Osteocyte (in vitro differentiated cells): ENCODE results near the gene RNF166. TPM values are rescaled to one million over a fixed set of nuclear protein-coding genes. Genes with fewer than 3 reads are reported as not detected.

Experiments used
- DNase-seq: peaks from one replicate; pipeline ENCODE4 v3.0.0; 2021; ENCODE audit warnings: mixed read lengths; ENCODE audit not compliant: unreplicated experiment; ENCODE audit errors: extremely low spot score
- H3K27ac Mint-ChIP-seq: one replicate; pipeline ENCODE4 v1.8.0; 2021; ENCODE audit warnings: mild to moderate bottlenecking, mixed read lengths; ENCODE audit not compliant: unreplicated experiment
- H3K27me3 Mint-ChIP-seq: one replicate; pipeline ENCODE4 v1.8.0; 2021; ENCODE audit warnings: mixed read lengths; ENCODE audit not compliant: unreplicated experiment
- H3K36me3 Mint-ChIP-seq: one replicate; pipeline ENCODE4 v1.8.0; 2021; ENCODE audit warnings: mixed read lengths; ENCODE audit not compliant: unreplicated experiment
- H3K4me1 Mint-ChIP-seq: one replicate; pipeline ENCODE4 v1.8.0; 2021; ENCODE audit warnings: mixed read lengths; ENCODE audit not compliant: unreplicated experiment
- H3K4me3 Mint-ChIP-seq: one replicate; pipeline ENCODE4 v1.8.0; 2021; ENCODE audit warnings: mild to moderate bottlenecking, moderate library complexity, mixed read lengths; ENCODE audit not compliant: unreplicated experiment
- H3K9me3 Mint-ChIP-seq: one replicate; pipeline ENCODE4 v1.8.0; 2021; ENCODE audit warnings: mixed read lengths; ENCODE audit not compliant: unreplicated experiment
- long read RNA-seq: library from polyadenylated mRNA; unstranded; transcript quantifications from one replicate; pipeline ENCODE4 v2.0.0, GENCODE V29; 2021
- total RNA-seq: library from RNA; stranded (reverse); gene quantifications from 2 replicates; pipeline ENCODE4 v1.2.1, GENCODE V29; 2021
- TF ChIP-seq, protein P1 (sequence below): fragments of 200-600 bp; sonication (generic); IDR thresholded peaks from 2 replicates; pipeline ENCODE4 v1.5.0; 2021; ENCODE audit warnings: antibody characterized with exemption, mild to moderate bottlenecking, moderate library complexity

The RNF166 gene, protein sequence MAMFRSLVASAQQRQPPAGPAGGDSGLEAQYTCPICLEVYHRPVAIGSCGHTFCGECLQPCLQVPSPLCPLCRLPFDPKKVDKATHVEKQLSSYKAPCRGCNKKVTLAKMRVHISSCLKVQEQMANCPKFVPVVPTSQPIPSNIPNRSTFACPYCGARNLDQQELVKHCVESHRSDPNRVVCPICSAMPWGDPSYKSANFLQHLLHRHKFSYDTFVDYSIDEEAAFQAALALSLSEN
- total RNA-seq: 17.2 and 19.3 TPM in 2 replicates
- long read RNA-seq, partial matches to known transcripts: 0 of 2 reads
- long read RNA-seq, other reads (novel, unspliced or antisense): 1 of 2 reads

DNA sequence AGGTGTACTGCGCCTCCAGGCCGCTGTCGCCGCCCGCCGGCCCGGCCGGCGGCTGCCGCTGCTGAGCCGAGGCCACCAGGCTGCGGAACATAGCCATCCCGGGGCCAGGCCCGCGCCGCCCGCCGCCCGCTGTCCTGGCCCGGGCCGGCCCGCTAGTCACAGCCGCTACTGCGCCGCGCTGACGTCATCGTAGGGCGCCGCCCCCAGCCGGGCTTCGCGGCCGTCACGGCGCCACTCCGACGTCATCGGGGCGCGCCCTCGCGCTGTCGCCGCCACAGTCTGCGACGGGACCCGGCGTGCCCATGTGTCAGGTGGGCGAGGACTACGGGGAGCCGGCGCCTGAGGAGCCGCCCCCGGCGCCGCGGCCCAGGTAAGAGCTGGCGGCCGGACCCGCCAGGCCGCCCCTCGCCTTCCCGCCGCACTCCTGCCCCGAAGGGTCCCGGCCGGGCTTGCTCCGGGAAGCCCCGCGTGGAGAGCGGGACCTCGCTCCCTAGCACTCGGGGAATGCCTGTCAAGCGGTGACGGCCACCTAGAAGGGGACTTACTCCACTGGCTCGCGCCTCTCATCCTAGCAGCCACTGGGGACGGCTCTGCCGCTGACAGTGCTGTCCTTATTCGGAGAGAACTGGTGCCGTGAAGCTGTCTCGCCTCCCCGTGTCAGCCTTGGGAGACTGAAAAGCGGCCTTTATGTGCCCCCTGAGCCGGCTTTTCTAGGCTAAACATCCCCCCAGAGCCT is at the start of gene RNF166, which contains the start of gene CTU2:
RNF166 (minus strand) TSS at position 180 of the 736 bp plus-strand sequence; CDS start at position 97, 83 bp downstream.
CTU2 (plus strand) TSS at position 275 of the 736 bp plus-strand sequence; CDS start at position 303, 28 bp downstream.
- H3K36me3 Mint-ChIP-seq: no peaks in the 10 kb centered on the region
- H3K4me3 Mint-ChIP-seq: peak within 1 kb of the TSS; percentile 81
- H3K27me3 Mint-ChIP-seq: no peaks in the 10 kb centered on the region
- TF ChIP-seq, protein P1, sequence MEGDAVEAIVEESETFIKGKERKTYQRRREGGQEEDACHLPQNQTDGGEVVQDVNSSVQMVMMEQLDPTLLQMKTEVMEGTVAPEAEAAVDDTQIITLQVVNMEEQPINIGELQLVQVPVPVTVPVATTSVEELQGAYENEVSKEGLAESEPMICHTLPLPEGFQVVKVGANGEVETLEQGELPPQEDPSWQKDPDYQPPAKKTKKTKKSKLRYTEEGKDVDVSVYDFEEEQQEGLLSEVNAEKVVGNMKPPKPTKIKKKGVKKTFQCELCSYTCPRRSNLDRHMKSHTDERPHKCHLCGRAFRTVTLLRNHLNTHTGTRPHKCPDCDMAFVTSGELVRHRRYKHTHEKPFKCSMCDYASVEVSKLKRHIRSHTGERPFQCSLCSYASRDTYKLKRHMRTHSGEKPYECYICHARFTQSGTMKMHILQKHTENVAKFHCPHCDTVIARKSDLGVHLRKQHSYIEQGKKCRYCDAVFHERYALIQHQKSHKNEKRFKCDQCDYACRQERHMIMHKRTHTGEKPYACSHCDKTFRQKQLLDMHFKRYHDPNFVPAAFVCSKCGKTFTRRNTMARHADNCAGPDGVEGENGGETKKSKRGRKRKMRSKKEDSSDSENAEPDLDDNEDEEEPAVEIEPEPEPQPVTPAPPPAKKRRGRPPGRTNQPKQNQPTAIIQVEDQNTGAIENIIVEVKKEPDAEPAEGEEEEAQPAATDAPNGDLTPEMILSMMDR: no peak
- peak; percentile 96 for DNase-seq
- no peaks in the 10 kb centered on the region for H3K9me3 Mint-ChIP-seq
- H3K4me1 Mint-ChIP-seq: peaks cover 26% of the 10 kb centered on the region
- H3K27ac Mint-ChIP-seq: peak within 1 kb of the TSS; percentile 50

DNA sequence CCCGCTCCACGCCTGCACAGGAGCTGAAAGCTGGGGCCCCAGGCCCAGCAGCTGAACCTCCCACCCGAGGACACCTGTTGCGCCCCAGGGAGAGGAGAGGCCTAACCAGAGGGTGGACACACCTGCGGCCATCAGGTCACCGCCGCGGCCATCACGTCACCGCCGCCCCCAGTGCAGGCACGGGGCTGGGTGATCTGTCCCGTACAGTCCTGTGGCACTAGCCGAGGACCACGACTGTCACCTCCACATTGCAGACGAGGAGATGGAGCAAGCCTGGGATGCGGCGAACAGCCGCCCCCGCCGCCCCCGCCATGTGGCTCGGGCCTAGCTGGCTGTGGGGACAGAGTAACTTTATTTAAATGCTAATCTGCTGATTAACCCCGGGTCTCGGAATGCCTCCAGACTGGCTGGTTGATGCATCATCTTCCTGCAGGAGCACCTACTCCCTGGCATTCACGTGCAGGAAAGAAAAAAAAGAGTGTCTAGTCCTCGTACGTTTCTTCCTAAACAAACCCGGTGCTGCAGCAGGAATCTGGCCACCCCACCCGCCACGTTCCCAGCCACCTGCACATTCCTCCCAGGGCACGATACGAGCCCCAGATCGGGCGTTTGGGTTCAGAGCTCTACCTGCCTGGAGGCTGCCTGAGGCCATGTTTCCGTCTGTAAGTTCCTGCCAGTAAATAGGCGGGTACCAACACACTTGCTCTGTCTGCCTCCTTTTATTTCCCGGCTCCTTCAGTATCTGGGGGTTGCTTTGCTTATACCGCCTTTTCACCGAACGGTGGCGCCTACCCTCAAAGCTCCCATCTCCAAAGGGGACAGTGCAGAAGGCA is 48.9 kb upstream of the RNF166 start:
- Mint-ChIP-seq H3K4me3 (no peak overlapping the region), H3K36me3 (no peaks in the 10 kb centered on the region), H3K9me3 (no peaks in the 10 kb centered on the region), H3K27ac (peak overlapping the region; percentile 75), H3K27me3 (no peaks in the 10 kb centered on the region), H3K4me1 (peaks cover 51% of the 10 kb centered on the region)
- TF ChIP-seq, protein P1: peak; percentile 52
- no peak for DNase-seq

DNA sequence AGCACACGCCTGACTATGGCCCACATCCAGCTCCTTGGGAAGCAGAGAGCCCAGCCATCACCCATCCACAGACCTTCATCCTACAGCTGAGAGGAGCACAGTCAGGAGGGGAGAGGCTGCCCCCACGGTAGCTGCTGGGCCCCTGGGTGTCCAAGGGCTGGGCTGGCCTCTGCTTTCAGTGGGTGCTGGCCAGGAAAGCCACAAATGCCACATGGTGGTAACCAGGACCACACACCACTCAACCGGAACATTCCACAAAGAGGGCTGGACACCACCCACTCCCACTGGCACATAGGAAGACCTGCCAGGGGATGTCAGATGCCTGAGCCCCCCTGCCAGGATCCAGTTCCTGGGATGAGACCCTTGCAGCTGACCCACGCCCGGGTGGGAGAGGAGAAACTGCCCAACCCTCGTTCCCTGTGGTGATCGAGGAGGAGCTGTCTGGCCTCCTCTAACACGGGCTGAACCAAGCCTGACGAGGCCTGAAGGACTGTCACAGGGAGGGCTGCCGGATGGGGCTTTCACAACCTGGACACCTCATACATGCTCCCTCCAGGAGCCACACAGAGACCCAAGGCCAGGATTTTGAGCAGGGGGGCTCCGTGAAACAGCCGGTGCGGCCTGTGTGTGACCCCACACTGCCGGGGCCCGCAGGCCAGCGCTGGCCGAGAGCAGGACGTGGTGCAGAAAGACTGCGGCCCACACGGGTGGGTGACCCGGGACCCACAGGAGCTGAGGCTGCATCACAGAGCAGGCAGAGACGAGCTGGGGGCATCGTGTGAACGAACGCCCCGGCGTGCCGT is 48.1 kb upstream of the RNF166 start:
- no peaks in the 10 kb centered on the region for H3K9me3 Mint-ChIP-seq
- peaks cover 46% of the 10 kb centered on the region for H3K4me1 Mint-ChIP-seq
- no peaks in the 10 kb centered on the region for H3K36me3 Mint-ChIP-seq
- no peak for DNase-seq
- TF ChIP-seq, protein P1: no peak
- no peak overlapping the region for H3K27ac Mint-ChIP-seq
- no peaks in the 10 kb centered on the region for H3K27me3 Mint-ChIP-seq
- no peak overlapping the region for H3K4me3 Mint-ChIP-seq

DNA sequence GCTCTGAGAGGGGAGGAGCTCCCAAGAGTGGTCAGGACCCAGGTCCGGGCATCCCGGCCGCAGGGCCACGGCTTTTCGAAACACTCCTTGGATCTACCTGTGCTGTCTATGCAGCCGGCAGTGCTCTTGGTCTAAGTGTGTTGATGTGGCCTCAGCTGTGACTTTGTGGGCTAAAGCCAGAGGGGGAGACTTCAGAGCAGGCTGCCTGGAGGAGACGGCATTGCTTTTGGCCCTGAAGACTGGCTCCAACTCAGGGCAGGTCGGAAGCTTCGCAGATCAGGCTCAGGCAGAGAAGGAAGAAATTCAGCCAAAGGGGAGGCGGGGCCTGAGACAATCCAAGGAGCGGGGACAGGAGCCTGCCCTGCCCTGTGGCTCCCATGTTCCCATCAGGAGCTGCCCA is 47.4 kb upstream of the RNF166 start:
- TF ChIP-seq, protein P1: no peak
- no peak overlapping the region for H3K4me3 Mint-ChIP-seq
- H3K27me3 Mint-ChIP-seq: no peaks in the 10 kb centered on the region
- H3K9me3 Mint-ChIP-seq: no peaks in the 10 kb centered on the region
- H3K4me1 Mint-ChIP-seq: peaks cover 39% of the 10 kb centered on the region
- no peak for DNase-seq
- H3K36me3 Mint-ChIP-seq: no peaks in the 10 kb centered on the region
- H3K27ac Mint-ChIP-seq: peak overlapping the region; percentile 31
